Calu3 (cell line): ENCODE results near the gene PAQR5. TPM values are rescaled to one million over a fixed set of nuclear protein-coding genes. Genes with fewer than 3 reads are reported as not detected.
A peak's percentile ranks its signal among the peaks of the same experiment; 100 is the strongest.

Experiments used
- BruUV-seq: library from RNA; stranded (reverse); fragments of 400-500 nt; replicated peaks from 2 replicates; lab custom pipeline; 2021; lab: Mats Ljungman, UMichigan
- CTCF ChIA-PET: fragments of 300-600 bp; sonication (Branson Sonifier 250); formaldehyde crosslinking; loops from one replicate; lab custom pipeline; 2022; ENCODE audit warnings: antibody characterized with exemption; lab: Charles Lee
- DNase-seq: peaks from one replicate; pipeline ENCODE4 v3.0.0; 2022
- H3K27ac Mint-ChIP-seq: one replicate; pipeline ENCODE4 v1.8.0; 2022; ENCODE audit warnings: mixed read lengths; ENCODE audit not compliant: unreplicated experiment
- H3K27me3 Mint-ChIP-seq: one replicate; pipeline ENCODE4 v1.8.0; 2022; ENCODE audit warnings: mixed read lengths; ENCODE audit not compliant: unreplicated experiment
- H3K36me3 Mint-ChIP-seq: one replicate; pipeline ENCODE4 v1.8.0; 2022; ENCODE audit warnings: mild to moderate bottlenecking, moderate library complexity, mixed read lengths; ENCODE audit not compliant: insufficient read depth, unreplicated experiment
- H3K4me1 Mint-ChIP-seq: one replicate; pipeline ENCODE4 v1.8.0; 2022; ENCODE audit warnings: mild to moderate bottlenecking, low read depth, mixed read lengths; ENCODE audit not compliant: unreplicated experiment
- H3K4me3 Mint-ChIP-seq: one replicate; pipeline ENCODE4 v1.8.0; 2022; ENCODE audit warnings: mild to moderate bottlenecking, low read depth, moderate library complexity, mixed read lengths; ENCODE audit not compliant: unreplicated experiment
- H3K9me3 Mint-ChIP-seq: one replicate; pipeline ENCODE4 v1.8.0; 2022; ENCODE audit warnings: low read depth, mixed read lengths; ENCODE audit not compliant: unreplicated experiment
- CTCF ChIP-seq: fragments of 200-600 bp; IDR thresholded peaks from one replicate; pipeline ENCODE4 v1.8.0; 2022; ENCODE audit warnings: antibody characterized with exemption; ENCODE audit not compliant: unreplicated experiment
- intact Hi-C: fragments of 100-400 bp; cut with micrococcal nuclease; formaldehyde crosslinking; loops from one replicate; pipeline ENCODE4 v1.10.0; 2022; ENCODE audit not compliant: unreplicated experiment
- total RNA-seq: library from RNA; stranded (reverse); gene quantifications from 2 replicates; pipeline ENCODE4 v1.2.3, GENCODE V29; 2022

Gene PAQR5
- total RNA-seq, 1 experiment from 2014 or later = 1.8 TPM

GRCh38 chr15:69373406-69373805 lies 74.7 kb downstream of the PAQR5 start:
- Mint-ChIP-seq H3K36me3 (no peaks in the 10 kb centered on the region), H3K27ac (no peak overlapping the region), H3K4me3 (no peak overlapping the region), H3K27me3 (peaks cover 25% of the 10 kb centered on the region), H3K9me3 (no peaks in the 10 kb centered on the region), H3K4me1 (no peaks in the 10 kb centered on the region)
- no peak for DNase-seq
- BruUV-seq = no TSS peak
- no peak for TF ChIP-seq CTCF
- CTCF ChIA-PET = no interaction called here
- intact Hi-C loops = no loop called here

- H3K4me3 Mint-ChIP-seq = no peak overlapping the region
- intact Hi-C loops = no loop called here
- H3K27me3 Mint-ChIP-seq = peaks cover 25% of the 10 kb centered on the region
- CTCF ChIA-PET = no interaction called here
- DNase-seq = no peak
- TF ChIP-seq CTCF = no peak
- no peaks in the 10 kb centered on the region for H3K9me3 Mint-ChIP-seq
- no TSS peak for BruUV-seq
- H3K36me3 Mint-ChIP-seq = no peaks in the 10 kb centered on the region
- H3K4me1 Mint-ChIP-seq = peaks cover 8% of the 10 kb centered on the region
- no peak overlapping the region for H3K27ac Mint-ChIP-seq
Measured at GRCh38 chr15:69375151-69375790, 76.6 kb downstream of the PAQR5 start.

- no peaks in the 10 kb centered on the region for H3K9me3 Mint-ChIP-seq
- CTCF ChIA-PET = interaction anchor here (0.7 kb wide), 1 partner anchor 126 kb away, joined by 3 read pairs; no protein-coding TSS in a partner anchor
- H3K36me3 Mint-ChIP-seq = no peaks in the 10 kb centered on the region
- intact Hi-C loops = no loop called here
- no peak for TF ChIP-seq CTCF
- peaks cover 25% of the 10 kb centered on the region for H3K27me3 Mint-ChIP-seq
- BruUV-seq = no TSS peak
- DNase-seq = no peak
- no peak overlapping the region for H3K27ac Mint-ChIP-seq
- H3K4me1 Mint-ChIP-seq = peaks cover 16% of the 10 kb centered on the region
- no peak overlapping the region for H3K4me3 Mint-ChIP-seq
Measured at GRCh38 chr15:69377216-69377970, 78.7 kb downstream of the PAQR5 start.

GRCh38 chr15:69380100-69380725 lies 81.5 kb downstream of the PAQR5 start:
- peak; percentile 15 for TF ChIP-seq CTCF
- CTCF ChIA-PET = interaction anchor here (1.3 to 1.4 kb wide), 2 partner anchors 15 to 100 kb away, joined by 3 to 4 read pairs; no protein-coding TSS in a partner anchor
- DNase-seq = peak; percentile 28
- Mint-ChIP-seq H3K27me3 (peaks cover 12% of the 10 kb centered on the region), H3K4me1 (peaks cover 16% of the 10 kb centered on the region), H3K4me3 (no peak overlapping the region), H3K36me3 (no peaks in the 10 kb centered on the region), H3K9me3 (no peaks in the 10 kb centered on the region), H3K27ac (no peak overlapping the region)
- BruUV-seq = no TSS peak
- intact Hi-C loops = no loop called here
